ENCODE measurements around the gene RAB27A. TPM values are rescaled to one million over a fixed set of nuclear protein-coding genes. Genes with fewer than 3 reads are reported as not detected.
A peak's percentile ranks its signal among the peaks of the same experiment; 100 is the strongest.

Gene RAB27A
- total and polyA plus RNA-seq, 9 of the 15 experiments (the other 6 are each of a cell fraction or from before 2014, with no cell fraction given) = 31.5 to 171 (median 80.4) TPM

GRCh38 chr15:55279746-55280351, 9.8 kb downstream of the RAB27A start (continued):
- TF ChIP-seq ESRRA (IDR thresholded peaks at IDR 0.05; ENCODE audit: borderline replicate concordance, low read depth) (no peak; the same call in 1 of the 2 replicates), CREM (IDR thresholded peaks at IDR 0.05; ENCODE audit: low read depth) (peak; percentile 56; the same call in 1 of the 2 replicates), TCF3 (CRISPR knock-in tag; IDR thresholded peaks at IDR 0.05) (peak; percentile 90), KDM1A (IDR thresholded peaks at IDR 0.05) (peak; percentile 79 to 82; a peak in 3 of 4 replicates), CEBPG (CRISPR knock-in tag; IDR thresholded peaks at IDR 0.05) (peak; percentile 68; the same call in 1 of the 2 replicates), CEBPG (tag; conservative IDR thresholded peaks at IDR 0.05 in 1 of 2, IDR thresholded peaks at IDR 0.05 in 1 of 2) (peak in 1 of 2 experiments; percentile 57; a peak in 1 of 4 replicates), ZNF140 (CRISPR knock-in tag; IDR thresholded peaks at IDR 0.05) (no peak), CBX2 (IDR thresholded peaks at IDR 0.05; ENCODE audit: insufficient read depth, low read length, poor library complexity, severe bottlenecking) (no peak), U2AF2 (optimal IDR thresholded peaks at IDR 0.05; ENCODE audit: low read depth, low read length) (no peak), IRF2 (CRISPR knock-in tag; IDR thresholded peaks at IDR 0.05) (no peak), ZNF592 (IDR thresholded peaks at IDR 0.05) (peak; percentile 81), RNF2 (IDR thresholded peaks at IDR 0.05) (peak; percentile 62; the same call in 1 of the 2 replicates), NFRKB (IDR thresholded peaks at IDR 0.05; ENCODE audit: low read depth) (peak; percentile 54; the same call in 1 of the 2 replicates), ZNF12 (CRISPR knock-in tag; IDR thresholded peaks at IDR 0.05) (no peak), FOXJ2 (tag; IDR thresholded peaks at IDR 0.05) (peak; percentile 62; the same call in 1 of the 2 replicates), TBL1XR1 (IDR thresholded peaks at IDR 0.05; ENCODE audit: low read length in 2 of 2) (no peak), ZNF740 (CRISPR knock-in tag; IDR thresholded peaks at IDR 0.05) (no peak), ZNF740 (tag; IDR thresholded peaks at IDR 0.05) (no peak), NUFIP1 (IDR thresholded peaks at IDR 0.05; ENCODE audit: partially characterized antibody) (no peak), PHB2 (IDR thresholded peaks at IDR 0.05; ENCODE audit: low read depth) (no peak), NR0B1 (IDR thresholded peaks at IDR 0.05; ENCODE audit: partially characterized antibody) (no peak), ADNP (tag; IDR thresholded peaks at IDR 0.05) (peak; percentile 42), TAL1 (IDR thresholded peaks at IDR 0.05) (peak; percentile 86), POLR3G (IDR thresholded peaks at IDR 0.05; ENCODE audit: extremely low read depth, insufficient read length, insufficient replicate concordance) (no peak), KAT7 (CRISPR knock-in tag; IDR thresholded peaks at IDR 0.05; ENCODE audit: borderline replicate concordance) (no peak)
